Suprapubic skin (tissue), 4 donors: ENCODE data around the gene NOS1AP. TPM values are rescaled to one million over a fixed set of nuclear protein-coding genes. Genes with fewer than 3 reads are reported as not detected.

Source experiments
- DNase-seq, 2 donors: peaks; one replicate each; pipeline ENCODE4 v3.0.0-alpha.2; 2019; ENCODE audit warnings: low spot score in 2 of 2
- H3K27ac ChIP-seq: fragments of 200-600 bp; sonication (generic); one replicate; pipeline ENCODE4 v1.5.1; 2019
- H3K27me3 ChIP-seq: fragments of 200-600 bp; sonication (generic); one replicate; pipeline ENCODE4 v1.5.1; 2019
- H3K36me3 ChIP-seq: fragments of 200-600 bp; sonication (generic); one replicate; pipeline ENCODE4 v1.5.1; 2019
- H3K4me1 ChIP-seq: fragments of 200-600 bp; sonication (generic); one replicate; pipeline ENCODE4 v1.5.1; 2019
- H3K4me3 ChIP-seq: fragments of 200-600 bp; sonication (generic); one replicate; pipeline ENCODE4 v1.5.1; 2019; ENCODE audit warnings: mild to moderate bottlenecking
- H3K9me3 ChIP-seq: fragments of 200-600 bp; sonication (generic); one replicate; pipeline ENCODE4 v1.5.1; 2019
- EP300 ChIP-seq: sonication (generic); formaldehyde crosslinking; IDR thresholded peaks from one replicate; pipeline ENCODE4 v1.6.1; 2017; ENCODE audit warnings: antibody characterized with exemption
- POLR2A ChIP-seq, 2 donors: fragments of 450-650 bp; IDR thresholded peaks; one replicate each; pipeline ENCODE4 v1.6.1; 2017; ENCODE audit warnings: antibody characterized with exemption in 2 of 2, mild to moderate bottlenecking in 2 of 2, moderate library complexity in 2 of 2
- POLR2AphosphoS5 ChIP-seq, 3 donors: sonication (generic); formaldehyde crosslinking; IDR thresholded peaks; one replicate each; pipeline ENCODE4 v1.6.1; 2017; ENCODE audit warnings: antibody characterized with exemption in 3 of 3
- WGBS: methylation state at CpG from one replicate; pipeline ENCODE4 v1.1.5; 2018; 5-methylcytosine and 5-hydroxymethylcytosine counted together
- total RNA-seq, 4 donors: library from RNA; depleted of rRNA; stranded (reverse); fragments of >200 nt; gene quantifications; one replicate each; pipeline ENCODE4 v1.1.0, GENCODE V29; 2016
- TF ChIP-seq, protein P1 (sequence below), 2 donors: fragments of 200-600 bp in 1 of 2; fragments of 450-650 bp in 1 of 2; sonication (generic) in 1 of 2; IDR thresholded peaks; one replicate each; pipeline ENCODE4 v1.5.1; 2016 to 2019; ENCODE audit warnings: antibody characterized with exemption in 2 of 2, mild to moderate bottlenecking in 1 of 2, moderate library complexity in 1 of 2

The NOS1AP gene
- total RNA-seq, 4 donors from 2014 or later = 1.9 to 9.5 (median 3.3) TPM

DNA sequence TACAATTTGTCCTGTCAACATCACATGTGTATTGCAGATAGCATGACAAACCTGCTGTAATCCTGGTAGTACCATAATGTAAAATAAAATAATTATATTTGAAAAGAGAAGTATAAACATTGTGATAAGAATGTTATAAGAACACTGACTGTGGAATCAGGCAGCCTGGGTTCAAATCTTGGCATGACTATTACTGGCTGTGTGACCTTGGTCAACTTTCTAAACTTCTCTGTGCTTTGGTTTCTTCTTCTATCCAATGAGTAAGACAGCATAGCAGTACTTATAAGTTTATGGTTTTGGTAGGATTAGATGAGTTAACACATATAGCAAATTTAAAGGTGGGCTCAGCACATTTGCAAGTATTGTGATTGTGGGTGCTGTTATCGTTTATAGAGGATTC lies 147.1 kb downstream of the NOS1AP start:
- no peak for DNase-seq
- TF ChIP-seq POLR2AphosphoS5 (IDR thresholded peaks at IDR 0.05) = no peak
- TF ChIP-seq, protein P1, sequence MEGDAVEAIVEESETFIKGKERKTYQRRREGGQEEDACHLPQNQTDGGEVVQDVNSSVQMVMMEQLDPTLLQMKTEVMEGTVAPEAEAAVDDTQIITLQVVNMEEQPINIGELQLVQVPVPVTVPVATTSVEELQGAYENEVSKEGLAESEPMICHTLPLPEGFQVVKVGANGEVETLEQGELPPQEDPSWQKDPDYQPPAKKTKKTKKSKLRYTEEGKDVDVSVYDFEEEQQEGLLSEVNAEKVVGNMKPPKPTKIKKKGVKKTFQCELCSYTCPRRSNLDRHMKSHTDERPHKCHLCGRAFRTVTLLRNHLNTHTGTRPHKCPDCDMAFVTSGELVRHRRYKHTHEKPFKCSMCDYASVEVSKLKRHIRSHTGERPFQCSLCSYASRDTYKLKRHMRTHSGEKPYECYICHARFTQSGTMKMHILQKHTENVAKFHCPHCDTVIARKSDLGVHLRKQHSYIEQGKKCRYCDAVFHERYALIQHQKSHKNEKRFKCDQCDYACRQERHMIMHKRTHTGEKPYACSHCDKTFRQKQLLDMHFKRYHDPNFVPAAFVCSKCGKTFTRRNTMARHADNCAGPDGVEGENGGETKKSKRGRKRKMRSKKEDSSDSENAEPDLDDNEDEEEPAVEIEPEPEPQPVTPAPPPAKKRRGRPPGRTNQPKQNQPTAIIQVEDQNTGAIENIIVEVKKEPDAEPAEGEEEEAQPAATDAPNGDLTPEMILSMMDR (IDR thresholded peaks at IDR 0.05) = no peak
- no peak for TF ChIP-seq EP300
- no peak for TF ChIP-seq POLR2A (IDR thresholded peaks at IDR 0.05)
- no peaks in the 10 kb centered on the region for H3K27me3 ChIP-seq
- H3K27ac ChIP-seq = no peak overlapping the region
- H3K9me3 ChIP-seq = no peaks in the 10 kb centered on the region
- H3K4me3 ChIP-seq = no peak overlapping the region
- H3K36me3 ChIP-seq = no peaks in the 10 kb centered on the region
- H3K4me1 ChIP-seq = peaks cover 8% of the 10 kb centered on the region
- 100% methylated on average over 1 of the region's 1 CpG for WGBS

- peaks cover 8% of the 10 kb centered on the region for H3K4me1 ChIP-seq
- 78% methylated on average over 1 of the region's 1 CpG for WGBS
- no peaks in the 10 kb centered on the region for H3K36me3 ChIP-seq
- TF ChIP-seq POLR2A (IDR thresholded peaks at IDR 0.05) = no peak
- TF ChIP-seq EP300 = no peak
- no peak for TF ChIP-seq POLR2AphosphoS5 (IDR thresholded peaks at IDR 0.05)
- TF ChIP-seq, protein P1 (IDR thresholded peaks at IDR 0.05) = no peak
- DNase-seq = no peak
- no peaks in the 10 kb centered on the region for H3K27me3 ChIP-seq
- H3K27ac ChIP-seq = no peak overlapping the region
- no peaks in the 10 kb centered on the region for H3K9me3 ChIP-seq
- H3K4me3 ChIP-seq = no peak overlapping the region
These were observed 148.2 kb downstream of the NOS1AP start for GRCh38 chr1:162217706-162218105.

GRCh38 chr1:162218546-162218945 lies 149.1 kb downstream of the NOS1AP start:
- H3K36me3 ChIP-seq = no peaks in the 10 kb centered on the region
- H3K4me1 ChIP-seq = peaks cover under 1% of the 10 kb centered on the region
- no peak for DNase-seq
- H3K9me3 ChIP-seq = no peaks in the 10 kb centered on the region
- WGBS = 68% methylated on average over 5 of the region's 5 CpGs
- no peak overlapping the region for H3K27ac ChIP-seq
- H3K27me3 ChIP-seq = no peaks in the 10 kb centered on the region
- H3K4me3 ChIP-seq = no peak overlapping the region
- no peak for TF ChIP-seq EP300
- no peak for TF ChIP-seq POLR2A (IDR thresholded peaks at IDR 0.05)

GRCh38 chr1:162218975-162219374 lies 149.5 kb downstream of the NOS1AP start:
- Histone ChIP-seq H3K9me3 (no peaks in the 10 kb centered on the region), H3K4me1 (no peaks in the 10 kb centered on the region), H3K4me3 (no peak overlapping the region), H3K27me3 (no peaks in the 10 kb centered on the region), H3K27ac (no peak overlapping the region), H3K36me3 (no peaks in the 10 kb centered on the region)
- TF ChIP-seq, protein P1 (IDR thresholded peaks at IDR 0.05) = no peak
- TF ChIP-seq EP300 (no peak), POLR2AphosphoS5 (IDR thresholded peaks at IDR 0.05) (no peak), POLR2A (IDR thresholded peaks at IDR 0.05) (no peak)
- WGBS = 88% methylated on average over 5 of the region's 5 CpGs
- DNase-seq = no peak

DNA sequence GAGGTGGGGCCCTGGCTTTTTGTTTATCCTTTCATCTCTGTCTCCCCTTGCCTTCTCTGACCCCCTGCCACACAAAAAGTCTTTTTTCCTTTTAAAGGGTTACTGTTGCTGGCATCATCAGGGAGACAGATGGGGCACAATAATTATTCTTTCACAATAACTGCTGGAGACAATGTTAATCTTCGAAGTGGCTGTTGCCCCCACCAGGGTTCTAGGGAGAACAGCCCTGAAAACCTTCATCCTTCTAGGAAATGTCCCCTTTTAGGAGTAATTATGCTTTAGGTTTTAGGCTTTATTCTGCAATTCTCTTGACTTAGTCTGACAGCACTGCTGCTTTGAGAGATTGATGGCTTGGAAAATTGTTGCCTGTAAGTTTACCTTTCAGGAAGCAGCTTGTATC lies 150.0 kb downstream of the NOS1AP start:
- Histone ChIP-seq H3K4me3 (no peak overlapping the region), H3K27ac (no peak overlapping the region)
- WGBS = 72% methylated on average over 1 of the region's 1 CpG

More for the DNA sequence above, 150.0 kb downstream of the NOS1AP start:
- no peak for DNase-seq
- Histone ChIP-seq H3K27me3 (no peaks in the 10 kb centered on the region), H3K4me1 (no peaks in the 10 kb centered on the region), H3K36me3 (no peaks in the 10 kb centered on the region), H3K9me3 (no peaks in the 10 kb centered on the region)
- TF ChIP-seq EP300 (no peak), POLR2A (IDR thresholded peaks at IDR 0.05) (no peak), POLR2AphosphoS5 (IDR thresholded peaks at IDR 0.05) (no peak)
- TF ChIP-seq, protein P1 (IDR thresholded peaks at IDR 0.05) = no peak
